ENCODE data around the gene CHST15.

DNA sequence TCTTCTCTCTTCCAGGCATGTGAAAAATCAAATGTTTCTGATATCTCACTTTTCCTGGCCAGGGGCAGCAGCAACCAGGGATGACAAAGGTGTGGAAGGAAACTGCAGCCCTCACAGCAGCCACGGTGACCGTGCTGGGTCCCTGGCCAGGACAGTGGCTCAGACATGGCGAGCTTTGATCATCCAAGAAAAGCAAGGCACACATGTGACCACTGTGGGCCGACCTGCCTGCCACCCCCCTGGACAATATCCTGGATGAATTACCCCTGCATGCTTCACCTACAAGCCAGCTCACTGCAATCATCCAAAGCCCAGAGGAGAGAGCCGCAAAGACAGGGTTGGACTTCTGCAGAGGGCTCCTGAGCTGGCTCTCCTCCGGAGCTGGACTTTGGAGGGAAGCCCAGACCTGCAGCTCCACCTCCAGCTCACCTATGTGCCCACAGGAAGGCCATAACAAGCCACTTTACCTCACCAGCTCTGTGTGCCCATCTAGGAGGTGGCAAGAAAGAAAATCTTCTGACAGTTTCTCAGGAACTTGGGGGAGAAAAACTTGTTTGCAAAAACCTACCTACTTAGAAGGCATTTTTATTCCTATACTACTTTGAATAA lies 2.7 kb downstream of the CHST15 start:
- TF ChIP-seq CTCF (IDR thresholded peaks at IDR 0.05; ENCODE audit: low read depth, low read length, missing input control): no peak
- no peak for TF ChIP-seq JUND (IDR thresholded peaks at IDR 0.05)
- no peak for TF ChIP-seq REST (IDR thresholded peaks at IDR 0.05)
- peak in 1 of 2 donors; percentile 27 for TF ChIP-seq RAD21 (IDR thresholded peaks at IDR 0.05)
- TF ChIP-seq RXRA (IDR thresholded peaks at IDR 0.05): no peak
- no peak for TF ChIP-seq YY1 (IDR thresholded peaks at IDR 0.05)
- TF ChIP-seq ZBTB33 (IDR thresholded peaks at IDR 0.05): no peak
- no peak for TF ChIP-seq EGR1 (IDR thresholded peaks at IDR 0.05; ENCODE audit: low read depth in 2 of 2)
- TF ChIP-seq, protein P1, sequence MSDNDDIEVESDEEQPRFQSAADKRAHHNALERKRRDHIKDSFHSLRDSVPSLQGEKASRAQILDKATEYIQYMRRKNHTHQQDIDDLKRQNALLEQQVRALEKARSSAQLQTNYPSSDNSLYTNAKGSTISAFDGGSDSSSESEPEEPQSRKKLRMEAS (IDR thresholded peaks at IDR 0.05): no peak
